TTC549 (cell line): ENCODE measurements around the gene TEX48.

Source experiments
- FAIRE-seq: peaks from 2 replicates; lab custom pipeline; 2012; peaks lifted over from hg19 to GRCh38; lab: Jason Lieb, UNC

TEX48 gene

GRCh38 chr9:114621561-114621960 lies 60.4 kb downstream of the TEX48 start:
- FAIRE-seq, result no peak

- FAIRE-seq, result no peak
Measured at GRCh38 chr9:114619191-114619761, 62.7 kb downstream of the TEX48 start.

GRCh38 chr9:114616684-114617520 lies 65.1 kb downstream of the TEX48 start:
- no peak for FAIRE-seq
